NCI-H1436 treated with DMSO at 0.1 percent for 48 hours (cell line): ENCODE results near the gene NAALADL2.
"Not testable (repeated sequence)": the region's sequence is repeated elsewhere in the genome, so short reads cannot be mapped to it uniquely, and the experiment has no call there.

Experiments
- DNase-seq: peaks from one replicate; lab custom pipeline; 2025; lab: John Stamatoyannopoulos, UW

Gene NAALADL2

GRCh38 chr3:175371187-175371586, 512.1 kb downstream of the NAALADL2 start:
- DNase-seq, result not testable (repeated sequence)

DNA sequence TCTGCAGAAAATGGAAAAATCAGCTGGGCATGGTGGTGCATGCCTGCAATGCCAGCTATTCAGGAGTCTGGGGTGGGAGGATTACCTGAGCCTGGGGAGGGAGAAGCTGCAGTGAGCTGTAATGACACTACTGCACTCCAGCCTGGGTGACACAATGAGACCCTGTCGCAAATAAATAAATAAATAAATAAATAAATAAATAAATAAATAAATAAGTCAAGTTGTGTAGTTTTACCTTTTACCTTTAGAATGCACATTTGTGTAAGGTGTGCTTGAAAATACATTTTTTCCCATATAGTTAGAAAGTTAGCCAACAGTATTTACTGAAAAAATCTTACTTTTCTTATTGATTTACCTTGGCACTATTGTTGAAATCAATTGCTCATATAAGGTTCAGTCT, 515.6 kb downstream of the NAALADL2 start:
- no peak for DNase-seq

DNA sequence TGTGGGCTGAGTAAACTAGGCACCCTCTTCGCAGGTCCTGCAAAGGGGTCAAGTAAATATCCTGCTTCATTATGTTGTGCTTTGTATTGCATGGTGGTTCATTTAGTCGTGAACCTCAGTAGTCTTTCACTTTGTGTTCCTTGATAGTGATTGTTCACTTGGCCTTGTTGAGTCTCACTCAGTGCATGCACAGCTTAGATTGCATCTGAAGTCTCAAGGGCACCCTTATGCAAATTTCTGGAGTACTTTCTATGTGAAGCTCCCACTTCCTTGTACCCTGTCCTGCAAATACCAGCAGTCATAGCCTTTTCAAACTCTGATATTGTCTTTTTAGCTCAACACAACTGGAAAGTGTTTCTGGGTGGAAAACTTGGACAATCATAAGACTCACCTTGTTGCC, 519.2 kb downstream of the NAALADL2 start:
- no peak for DNase-seq

DNA sequence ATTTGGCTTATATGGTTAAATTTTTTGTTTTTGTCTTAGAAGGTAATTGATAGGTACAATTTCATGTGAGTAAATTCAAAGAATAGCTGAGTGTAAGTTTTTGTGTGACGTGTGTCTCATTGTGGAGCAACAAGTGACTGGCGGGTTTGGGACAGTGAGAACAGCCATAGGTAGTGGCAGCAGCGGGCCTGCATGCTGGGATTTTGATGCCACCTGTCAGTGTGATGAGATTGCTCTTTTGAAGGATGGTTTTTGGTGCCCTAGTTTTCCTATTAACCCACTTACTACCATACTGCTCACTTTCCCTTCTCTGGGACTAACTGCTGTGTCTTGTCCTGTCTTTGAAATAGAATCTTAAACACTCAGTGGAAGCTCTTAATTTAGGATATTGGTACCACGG, 522.6 kb downstream of the NAALADL2 start:
- DNase-seq, result no peak

DNA sequence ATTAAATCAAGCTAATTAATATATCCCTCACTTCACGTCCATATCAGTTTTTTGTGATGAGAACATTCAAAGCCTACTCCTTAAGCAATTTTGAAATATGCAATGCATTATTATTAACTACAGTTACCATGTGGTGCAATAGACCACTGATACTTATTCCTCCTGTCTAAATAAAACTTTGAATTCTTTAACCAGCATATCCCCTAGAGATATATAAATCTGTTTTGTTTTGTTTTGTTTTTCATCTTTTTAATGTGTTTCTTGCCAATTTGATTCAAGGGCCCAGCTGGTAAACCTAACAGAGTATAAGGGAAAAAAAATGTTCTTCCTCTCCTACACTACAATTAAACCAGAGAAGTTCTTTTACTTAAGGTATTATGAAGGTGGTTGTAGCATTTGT, 524.2 kb downstream of the NAALADL2 start:
- no peak for DNase-seq

GRCh38 chr3:175383813-175384212, 524.7 kb downstream of the NAALADL2 start:
- DNase-seq, result no peak

- no peak for DNase-seq
These were observed 525.4 kb downstream of the NAALADL2 start for GRCh38 chr3:175384569-175384968.

DNA sequence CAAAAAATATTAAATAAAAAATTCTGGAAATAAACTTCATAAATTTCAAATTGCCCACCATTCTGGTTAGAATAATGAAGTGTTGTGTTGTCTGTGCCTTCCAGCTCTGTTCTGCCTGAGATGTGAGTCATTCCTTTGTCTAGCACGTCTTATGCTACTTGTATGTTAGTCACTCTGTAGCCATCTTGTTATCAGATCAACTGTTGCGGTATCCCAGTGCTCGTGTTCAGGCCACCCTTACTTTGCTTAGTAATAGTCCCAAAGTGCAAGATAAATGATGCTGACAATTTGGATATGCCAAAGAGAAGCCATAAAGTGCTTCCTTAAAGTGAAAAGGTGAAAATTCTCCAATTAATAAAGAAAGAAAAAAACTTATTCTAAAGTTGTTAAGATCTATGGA, 527.5 kb downstream of the NAALADL2 start:
- no peak for DNase-seq

GRCh38 chr3:175389560-175389959, 530.4 kb downstream of the NAALADL2 start:
- DNase-seq, result no peak

- DNase-seq, result no peak
These were observed 532.5 kb downstream of the NAALADL2 start for GRCh38 chr3:175391601-175392000.

DNA sequence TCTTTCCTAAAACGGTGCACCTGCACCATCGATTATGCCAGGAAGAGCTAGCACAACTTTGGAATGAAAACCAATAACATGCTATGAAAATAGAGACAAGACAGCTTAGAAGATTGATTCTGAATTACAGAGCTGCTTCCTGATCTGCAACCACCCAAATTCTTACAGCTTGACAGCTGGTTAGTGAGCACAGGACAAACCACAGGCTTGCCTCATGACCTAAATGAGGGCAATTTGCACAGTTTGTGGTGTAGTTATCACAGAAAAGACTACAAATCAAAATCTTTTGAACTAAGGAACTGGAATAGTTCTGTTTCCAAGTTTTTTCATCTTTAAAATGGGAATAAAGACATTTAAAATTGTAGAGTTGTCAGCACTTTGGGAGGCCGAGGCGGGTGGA, 533.5 kb downstream of the NAALADL2 start:
- no peak for DNase-seq

DNA sequence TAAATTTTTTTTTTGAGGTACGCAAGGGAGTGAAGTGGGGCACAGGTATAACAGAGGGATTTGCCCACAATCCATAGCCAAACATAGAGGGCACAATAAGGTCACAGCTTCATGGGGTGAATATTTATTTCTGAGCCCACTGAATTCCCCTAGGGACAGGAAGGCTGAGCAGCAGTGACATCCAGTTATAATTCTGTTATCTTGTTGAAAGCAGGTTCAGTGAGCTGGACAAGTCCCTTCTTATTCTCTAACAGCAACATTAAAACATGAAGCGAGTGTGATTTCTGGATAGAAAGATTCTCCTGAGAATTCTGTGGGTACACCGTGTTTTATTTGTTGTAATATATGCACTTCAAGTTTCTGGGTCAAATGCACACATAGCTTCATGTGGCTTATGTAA, 538.2 kb downstream of the NAALADL2 start:
- no peak for DNase-seq

- no peak for DNase-seq
These were observed 539.5 kb downstream of the NAALADL2 start for GRCh38 chr3:175398676-175399075.

DNA sequence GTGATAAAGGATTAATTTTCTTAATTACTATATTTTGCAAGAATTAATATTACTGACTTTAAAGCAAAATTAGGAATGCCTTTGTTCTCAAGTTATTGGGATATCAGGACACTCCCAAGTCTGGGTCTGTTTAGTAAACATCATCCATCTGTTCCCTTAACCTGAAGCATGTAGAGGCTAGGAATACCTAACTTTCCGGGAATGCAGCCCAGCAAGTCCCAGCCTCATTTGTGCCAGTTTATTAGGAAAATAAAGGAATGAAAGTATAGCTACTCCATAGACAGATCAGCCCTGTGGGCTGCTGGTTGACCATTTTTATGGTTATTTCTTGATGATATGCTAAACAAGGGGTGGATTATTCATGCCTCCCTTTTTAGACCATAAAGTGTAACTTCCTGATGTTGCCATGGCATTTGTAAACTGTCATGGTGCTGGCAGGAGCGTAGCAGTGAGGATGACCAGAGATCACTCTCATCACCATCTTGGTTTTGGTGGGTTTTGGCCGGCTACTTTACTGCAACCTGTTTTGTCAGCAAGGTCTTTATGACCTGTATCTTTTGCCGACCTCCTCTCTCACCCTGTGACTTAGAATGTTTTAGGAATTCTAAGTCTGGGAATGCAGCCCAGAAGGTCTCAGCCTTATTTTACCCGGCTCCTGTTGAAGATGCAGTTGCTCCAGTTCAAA, 540.2 kb downstream of the NAALADL2 start:
- no peak for DNase-seq

DNA sequence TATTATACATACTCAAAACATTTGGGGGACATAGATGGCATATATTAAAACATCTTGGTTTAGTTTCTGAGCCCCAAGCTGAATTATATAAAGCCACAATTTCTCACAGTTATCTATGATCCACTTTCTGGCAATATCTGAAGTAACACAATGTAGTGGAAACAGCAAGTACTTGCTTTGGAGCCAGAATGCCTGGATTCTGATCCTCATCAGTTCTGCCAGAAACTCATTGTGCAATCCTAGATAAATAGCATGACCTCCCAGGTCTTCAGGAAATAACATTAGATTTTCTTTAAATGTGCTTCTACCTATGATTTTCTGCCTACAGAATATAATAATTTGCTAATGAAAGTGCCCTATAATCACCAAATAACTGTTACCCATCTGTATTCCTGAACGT, 544.9 kb downstream of the NAALADL2 start:
- DNase-seq, result no peak

DNA sequence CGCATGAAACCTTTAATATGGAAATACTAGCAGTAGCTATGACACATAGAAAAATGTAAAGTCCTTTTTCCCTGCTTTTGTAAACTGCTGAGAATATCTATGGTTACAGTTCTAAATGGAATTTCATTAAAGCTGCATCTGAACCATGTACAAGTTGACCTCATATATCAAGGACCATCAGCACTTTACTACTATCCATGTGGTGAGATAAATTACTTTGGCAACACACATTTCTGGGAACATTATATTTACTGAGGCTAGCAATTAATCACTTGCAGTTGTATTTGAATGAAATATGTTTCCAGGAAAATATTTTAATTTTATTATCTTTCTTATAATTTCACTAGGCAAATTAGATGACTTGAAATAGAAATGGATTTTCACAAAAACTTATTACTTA, 545.5 kb downstream of the NAALADL2 start:
- no peak for DNase-seq

DNA sequence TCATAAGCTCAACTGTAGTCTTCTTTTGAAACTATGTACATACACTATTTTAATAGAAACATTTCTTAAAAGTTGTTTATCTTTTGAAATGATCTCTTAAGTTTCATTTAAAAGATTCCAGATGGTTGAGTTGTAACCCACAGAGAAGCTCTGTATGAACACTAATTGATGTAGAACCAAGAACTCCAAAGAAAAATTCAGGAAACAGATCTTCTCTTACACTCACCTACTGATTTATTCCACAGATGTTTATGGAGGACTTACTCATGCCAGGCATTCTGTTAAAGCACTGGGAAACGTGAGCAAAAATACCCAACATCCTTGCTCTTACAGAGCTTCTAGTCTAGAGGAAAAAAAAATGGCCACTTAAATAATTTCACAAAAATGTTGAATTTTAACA, 551.1 kb downstream of the NAALADL2 start:
- no peak for DNase-seq

DNA sequence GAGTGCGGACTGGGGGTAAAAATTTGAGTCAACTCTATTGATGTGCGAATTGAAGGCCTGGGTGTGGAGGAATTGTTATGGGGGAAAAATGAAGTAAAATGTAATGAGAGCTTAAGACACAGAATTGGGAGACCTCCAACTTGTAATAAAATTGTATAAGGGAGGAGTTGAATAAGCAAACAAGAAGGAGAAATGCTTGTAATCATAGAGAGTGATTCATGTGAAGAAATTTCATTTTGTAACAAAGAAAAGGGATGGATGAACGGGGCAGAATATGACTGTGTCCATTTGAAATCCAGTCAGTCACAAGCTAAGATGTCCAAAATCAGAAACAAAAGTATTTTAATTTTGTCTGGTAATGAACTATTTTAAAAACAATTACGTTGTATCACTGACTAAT, 552.3 kb downstream of the NAALADL2 start:
- DNase-seq, result no peak

- no peak for DNase-seq
These were observed 552.8 kb downstream of the NAALADL2 start for GRCh38 chr3:175411946-175412345.

GRCh38 chr3:175413926-175414325, 554.8 kb downstream of the NAALADL2 start:
- DNase-seq, result no peak

DNA sequence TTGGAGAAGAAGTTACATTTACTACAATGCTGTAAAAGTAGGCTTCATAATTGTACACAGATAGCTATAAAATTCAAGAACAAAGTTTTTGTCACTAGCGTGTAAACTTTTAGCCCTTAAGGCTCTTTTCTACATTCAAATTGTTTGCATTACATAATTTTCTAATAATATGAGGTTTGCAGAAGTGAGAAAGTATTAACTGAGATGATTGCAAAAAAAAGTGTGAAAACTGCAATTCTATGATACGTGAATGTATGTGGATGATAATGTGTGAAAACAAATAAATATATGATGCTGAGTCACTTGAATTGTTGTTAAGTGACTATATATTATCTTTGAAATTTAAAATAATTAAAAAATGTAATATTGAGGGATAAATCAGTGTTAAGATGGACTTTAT, 557.5 kb downstream of the NAALADL2 start:
- no peak for DNase-seq

DNA sequence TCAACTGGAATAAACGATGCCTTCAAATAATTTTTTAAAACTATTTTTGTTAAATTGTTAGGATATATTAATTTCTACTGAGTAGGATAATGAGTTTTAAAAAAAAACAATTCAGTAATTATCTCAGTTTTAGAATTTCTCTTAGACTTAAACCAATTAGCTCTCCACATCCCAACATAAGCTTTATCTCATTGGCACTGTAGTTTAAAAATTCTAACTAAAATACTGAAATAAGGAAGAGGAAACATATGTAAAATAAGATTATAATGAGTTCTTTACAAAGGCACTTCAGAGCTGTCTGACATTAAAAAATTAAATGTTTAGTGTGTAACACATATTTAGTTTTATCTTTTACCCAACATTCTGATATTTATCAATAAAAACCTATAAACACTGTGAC, 558.3 kb downstream of the NAALADL2 start:
- DNase-seq, result no peak

- no peak for DNase-seq
These were observed 562.8 kb downstream of the NAALADL2 start for GRCh38 chr3:175421902-175422301.

DNA sequence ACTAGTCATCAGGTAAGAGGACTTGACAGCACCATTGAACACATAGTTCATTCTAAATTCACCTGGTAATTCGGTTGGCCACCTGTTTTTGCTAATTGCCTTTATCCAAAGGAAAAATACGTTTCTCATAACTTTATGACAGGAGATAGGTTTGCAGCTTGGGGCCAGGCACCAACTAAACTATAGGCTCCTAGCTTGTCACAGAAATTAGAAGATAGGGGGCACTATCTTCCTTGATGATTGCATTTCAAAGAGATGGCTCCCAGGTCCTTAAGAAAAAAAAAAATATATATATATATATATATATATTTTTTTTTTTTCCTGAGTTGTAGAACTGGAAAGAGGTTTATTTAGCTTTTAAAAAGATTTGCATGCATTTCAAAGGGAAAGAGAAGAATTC, 563.6 kb downstream of the NAALADL2 start:
- DNase-seq, result no peak

DNA sequence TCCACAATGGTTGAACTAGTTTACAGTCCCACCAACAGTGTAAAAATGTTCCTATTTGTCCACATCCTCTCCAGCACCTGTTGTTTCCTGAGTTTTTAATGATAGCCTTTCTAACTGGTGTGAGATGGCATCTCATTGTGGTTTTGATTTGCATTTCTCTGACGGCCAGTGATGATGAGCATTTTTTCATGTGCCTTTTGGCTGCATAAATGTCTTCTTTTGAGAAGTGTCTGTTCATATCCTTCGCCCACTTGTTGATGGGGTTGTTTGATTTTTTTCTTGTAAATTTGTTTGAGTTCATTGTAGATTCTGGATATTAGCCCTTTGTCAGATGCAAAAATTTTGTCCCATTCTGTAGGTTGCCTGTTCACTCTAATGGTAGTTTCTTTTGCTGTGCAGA, 564.7 kb downstream of the NAALADL2 start:
- not testable (repeated sequence) for DNase-seq
